ENCODE data around the gene BDH1. TPM values are rescaled to one million over a fixed set of nuclear protein-coding genes. Genes with fewer than 3 reads are reported as not detected.
"Not testable (repeated sequence)": the region's sequence is repeated elsewhere in the genome, so short reads cannot be mapped to it uniquely, and the experiment has no call there.

BDH1 gene
- total RNA-seq, result 90.0 TPM
- long read RNA-seq, transcript BDH1-203 (8 exons, 3,546 nt), result minor isoform, 6 of 109 reads
- long read RNA-seq, transcript BDH1-202 (7 exons, 3,455 nt), result major isoform, 84 of 109 reads
- long read RNA-seq, partial matches to known transcripts, result 4 of 109 reads
- long read RNA-seq, other reads (novel, unspliced or antisense), result 12 of 109 reads

DNA sequence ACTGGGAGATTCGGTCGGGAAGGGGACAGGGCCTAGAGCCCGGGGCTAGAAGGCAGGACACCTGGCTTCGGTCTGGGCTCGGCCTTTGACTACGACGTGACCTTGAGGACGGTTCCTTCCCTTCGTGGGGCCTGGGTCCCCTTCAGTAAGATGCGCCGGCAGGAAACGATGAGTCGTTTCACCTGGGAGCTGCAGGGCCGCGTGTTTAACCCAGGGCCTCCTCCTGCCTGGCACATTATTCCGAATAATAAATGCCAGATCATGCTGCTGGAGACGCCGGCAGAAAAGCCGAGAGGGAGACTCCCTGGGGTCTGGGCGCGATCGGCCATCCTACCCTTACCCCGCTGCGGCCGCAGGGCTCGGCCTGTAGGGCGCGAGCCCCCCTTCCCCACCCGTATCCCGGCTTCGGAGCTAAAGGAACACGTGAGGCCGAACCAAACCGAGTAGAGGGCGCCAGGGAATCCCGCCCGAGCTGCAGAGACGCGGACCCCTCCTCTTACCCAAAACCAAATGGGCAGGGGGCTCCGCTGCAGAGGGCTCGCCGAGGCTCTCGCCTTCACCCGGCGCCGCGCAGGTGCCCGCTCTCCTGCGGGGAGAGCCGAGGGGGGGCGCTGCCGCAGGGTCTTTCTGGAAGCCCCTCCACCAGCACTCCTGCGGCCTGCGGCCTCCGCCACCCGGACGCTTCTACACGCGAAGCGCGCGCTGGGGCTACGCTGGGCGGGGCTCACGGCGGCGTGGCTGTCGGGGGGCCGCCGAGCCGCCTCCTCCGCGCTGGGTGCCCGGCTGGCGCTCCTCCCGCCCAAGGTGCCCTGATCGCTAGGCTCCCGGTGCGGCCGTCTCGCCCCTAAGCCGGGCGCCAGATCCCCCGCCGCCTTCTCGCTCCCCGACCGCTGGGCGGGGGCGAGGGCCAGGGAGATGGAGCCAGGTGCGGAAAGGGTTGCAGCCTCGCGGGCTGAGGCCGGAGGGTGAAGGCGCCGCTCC is at the start of gene BDH1:
Gene BDH1, minus strand, starts transcription at position 688 of the 981 bp plus-strand sequence. CDS start 9,525 bp downstream, outside the sequence.
- Histone ChIP-seq H3K27ac (replicated peaks) (peak within 1 kb of the TSS; percentile 90), H3K4me3 (peak within 1 kb of the TSS; percentile 80), H3K4me1 (peaks cover 31% of the 10 kb centered on the region), H3K27me3 (ENCODE audit: low read depth) (peaks cover 49% of the 10 kb centered on the region), H3K36me3 (no peaks in the 10 kb centered on the region), H3K9me3 (replicated peaks) (no peaks in the 10 kb centered on the region)
- no peak for DNase-seq
- intact Hi-C loops (cut with micrococcal nuclease), result no loop called here
- TF ChIP-seq, protein P1, sequence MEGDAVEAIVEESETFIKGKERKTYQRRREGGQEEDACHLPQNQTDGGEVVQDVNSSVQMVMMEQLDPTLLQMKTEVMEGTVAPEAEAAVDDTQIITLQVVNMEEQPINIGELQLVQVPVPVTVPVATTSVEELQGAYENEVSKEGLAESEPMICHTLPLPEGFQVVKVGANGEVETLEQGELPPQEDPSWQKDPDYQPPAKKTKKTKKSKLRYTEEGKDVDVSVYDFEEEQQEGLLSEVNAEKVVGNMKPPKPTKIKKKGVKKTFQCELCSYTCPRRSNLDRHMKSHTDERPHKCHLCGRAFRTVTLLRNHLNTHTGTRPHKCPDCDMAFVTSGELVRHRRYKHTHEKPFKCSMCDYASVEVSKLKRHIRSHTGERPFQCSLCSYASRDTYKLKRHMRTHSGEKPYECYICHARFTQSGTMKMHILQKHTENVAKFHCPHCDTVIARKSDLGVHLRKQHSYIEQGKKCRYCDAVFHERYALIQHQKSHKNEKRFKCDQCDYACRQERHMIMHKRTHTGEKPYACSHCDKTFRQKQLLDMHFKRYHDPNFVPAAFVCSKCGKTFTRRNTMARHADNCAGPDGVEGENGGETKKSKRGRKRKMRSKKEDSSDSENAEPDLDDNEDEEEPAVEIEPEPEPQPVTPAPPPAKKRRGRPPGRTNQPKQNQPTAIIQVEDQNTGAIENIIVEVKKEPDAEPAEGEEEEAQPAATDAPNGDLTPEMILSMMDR (IDR thresholded peaks at IDR 0.05; ENCODE audit: borderline replicate concordance), result no peak

GRCh38 chr3:197603317-197603933 is 47.7 kb upstream of the BDH1 start:
- TF ChIP-seq, protein P1 (IDR thresholded peaks at IDR 0.05; ENCODE audit: borderline replicate concordance), result no peak
- Histone ChIP-seq H3K4me1 (peaks cover 15% of the 10 kb centered on the region), H3K36me3 (peaks cover 35% of the 10 kb centered on the region), H3K27me3 (ENCODE audit: low read depth) (no peaks in the 10 kb centered on the region), H3K4me3 (no peak overlapping the region), H3K9me3 (replicated peaks) (no peaks in the 10 kb centered on the region), H3K27ac (replicated peaks) (no peak overlapping the region)
- intact Hi-C loops (cut with micrococcal nuclease), result no loop called here
- no peak for DNase-seq

- H3K9me3 ChIP-seq (replicated peaks); H3K4me3 ChIP-seq: not testable (repeated sequence)
- peaks cover 24% of the 10 kb centered on the region for H3K36me3 ChIP-seq
Observed at GRCh38 chr3:197602351-197602750, 46.6 kb upstream of the BDH1 start.

DNA sequence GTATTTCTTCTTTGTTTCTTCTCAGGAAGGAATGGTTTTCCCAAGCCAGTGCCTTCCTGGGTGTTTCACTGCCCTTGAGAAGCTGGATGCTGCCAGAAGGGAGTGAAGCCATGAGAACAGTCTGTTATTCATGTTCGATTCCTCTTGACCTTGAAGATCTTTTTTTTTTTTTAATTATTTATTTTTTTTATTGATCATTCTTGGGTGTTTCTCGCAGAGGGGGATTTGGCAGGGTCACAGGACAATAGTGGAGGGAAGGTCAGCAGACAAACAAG is 45.7 kb upstream of the BDH1 start:
- Histone ChIP-seq H3K36me3 (peaks cover 16% of the 10 kb centered on the region), H3K4me1 (peaks cover 15% of the 10 kb centered on the region), H3K27ac (replicated peaks) (peak overlapping the region; percentile 58)
- DNase-seq; H3K9me3 ChIP-seq (replicated peaks); intact Hi-C loops (cut with micrococcal nuclease); H3K27me3 ChIP-seq (ENCODE audit: low read depth); H3K4me3 ChIP-seq: not testable (repeated sequence)

More at GRCh38 chr3:197602351-197602750, 46.6 kb upstream of the BDH1 start:
- peaks cover 15% of the 10 kb centered on the region for H3K4me1 ChIP-seq
- H3K27me3 ChIP-seq (ENCODE audit: low read depth); H3K27ac ChIP-seq (replicated peaks); intact Hi-C loops (cut with micrococcal nuclease); DNase-seq: not testable (repeated sequence)

DNA sequence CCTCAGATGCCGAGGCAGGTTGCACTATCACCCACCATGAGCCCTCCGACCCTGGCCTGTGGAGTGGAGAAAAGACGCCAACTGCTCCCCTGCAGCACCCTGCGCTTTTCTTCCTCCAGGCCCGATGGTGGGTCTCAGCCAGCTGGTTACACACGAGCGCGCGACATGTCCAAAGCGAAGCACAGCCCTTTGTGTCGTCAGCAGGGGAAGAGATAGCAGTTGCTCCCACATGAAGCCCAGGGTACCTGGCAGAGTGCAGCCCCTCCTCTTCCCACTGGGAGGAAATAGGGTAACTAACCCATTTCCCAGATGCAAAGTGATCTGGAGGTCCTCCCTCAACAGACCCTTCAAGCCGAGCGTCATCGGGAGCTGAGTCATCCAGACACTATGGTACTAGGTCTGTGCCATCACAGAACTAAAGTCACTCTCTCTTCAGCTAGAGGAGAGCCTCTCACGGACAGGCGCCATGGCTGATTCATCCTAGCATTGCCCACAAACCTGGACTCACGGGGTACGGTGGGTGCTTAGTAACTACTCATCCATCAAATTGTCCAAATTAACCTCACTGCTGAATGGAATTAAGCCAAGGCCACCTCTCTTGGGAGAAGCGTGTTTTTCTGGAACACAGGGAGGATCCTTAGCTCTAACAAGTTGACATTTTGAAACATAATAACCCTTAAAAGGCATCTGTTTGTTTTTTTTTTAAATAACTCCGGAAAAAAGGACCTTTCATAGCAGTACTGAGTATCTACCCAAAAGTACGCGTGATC is 45.2 kb upstream of the BDH1 start:
- Histone ChIP-seq H3K9me3 (replicated peaks) (no peaks in the 10 kb centered on the region), H3K36me3 (peaks cover 14% of the 10 kb centered on the region), H3K27me3 (ENCODE audit: low read depth) (no peaks in the 10 kb centered on the region), H3K4me1 (peaks cover 15% of the 10 kb centered on the region), H3K27ac (replicated peaks) (peak overlapping the region; percentile 58), H3K4me3 (no peak overlapping the region)
- DNase-seq, result no peak
- intact Hi-C loops (cut with micrococcal nuclease), result no loop called here
- TF ChIP-seq, protein P1 (IDR thresholded peaks at IDR 0.05; ENCODE audit: borderline replicate concordance), result no peak

All from left ventricle myocardium inferior (tissue), 1 donor.